GM19455 (cell line): ENCODE data around the gene SCAPER.
A peak's percentile ranks its signal among the peaks of the same experiment; 100 is the strongest.

ENCODE experiments used
- ATAC-seq: cut with Tn5 transposase; IDR thresholded peaks from one replicate; pipeline ENCODE4 v1.9.1; 2021; ENCODE audit not compliant: unreplicated experiment

SCAPER gene

GRCh38 chr15:76905013-76905839 is at the start of gene SCAPER:
TSS of gene SCAPER (minus strand) at chr15:76905340. CDS start at chr15:76883817, 21,523 bp downstream.
- peak; percentile 84 for ATAC-seq

GRCh38 chr15:76954744-76955143 is 49.6 kb upstream of the SCAPER start:
- ATAC-seq: no peak

- ATAC-seq: no peak
These were observed 48.8 kb upstream of the SCAPER start for GRCh38 chr15:76953913-76954312.

GRCh38 chr15:76951220-76951619 is 46.1 kb upstream of the SCAPER start:
- no peak for ATAC-seq

GRCh38 chr15:76947454-76947853 is 42.3 kb upstream of the SCAPER start:
- no peak for ATAC-seq

GRCh38 chr15:76945494-76946093 is 40.5 kb upstream of the SCAPER start:
- ATAC-seq: no peak

- no peak for ATAC-seq
These were observed 37.2 kb upstream of the SCAPER start for GRCh38 chr15:76942331-76942730.

- ATAC-seq: no peak
These were observed 36.5 kb upstream of the SCAPER start for GRCh38 chr15:76941636-76942035.

- no peak for ATAC-seq
These were observed 34.6 kb upstream of the SCAPER start for GRCh38 chr15:76939715-76940114.

GRCh38 chr15:76938752-76939151 is 33.6 kb upstream of the SCAPER start:
- no peak for ATAC-seq

- ATAC-seq: no peak
These were observed 31.5 kb upstream of the SCAPER start for GRCh38 chr15:76936671-76937070.

- no peak for ATAC-seq
These were observed 30.5 kb upstream of the SCAPER start for GRCh38 chr15:76935620-76936019.

GRCh38 chr15:76932135-76932966 is 27.2 kb upstream of the SCAPER start:
- no peak for ATAC-seq

- ATAC-seq: peak; percentile 99
These were observed 26.4 kb upstream of the SCAPER start, which contains the start of gene RCN2 for GRCh38 chr15:76931397-76932134. TSS of gene RCN2 (plus strand) at chr15:76931749. CDS start at chr15:76931842, 93 bp downstream.

- no peak for ATAC-seq
These were observed 25.8 kb upstream of the SCAPER start for GRCh38 chr15:76930831-76931396.

- ATAC-seq: no peak
These were observed 24.0 kb upstream of the SCAPER start for GRCh38 chr15:76929011-76929760.

GRCh38 chr15:76928201-76928600 is 23.1 kb upstream of the SCAPER start:
- ATAC-seq: no peak

- ATAC-seq: no peak
These were observed 11.2 kb upstream of the SCAPER start for GRCh38 chr15:76916369-76916768.

GRCh38 chr15:76913737-76914136 is 8.6 kb upstream of the SCAPER start:
- ATAC-seq: no peak

- ATAC-seq: no peak
These were observed 7.3 kb upstream of the SCAPER start for GRCh38 chr15:76912430-76912829.
